Progenitor cell of endocrine pancreas (in vitro differentiated cells): ENCODE data around the gene SIAH2. TPM values are rescaled to one million over a fixed set of nuclear protein-coding genes. Genes with fewer than 3 reads are reported as not detected.
A peak's percentile ranks its signal among the peaks of the same experiment; 100 is the strongest.

Experiments used
- DNase-seq: peaks from one replicate; pipeline ENCODE4 v3.0.0; 2021; ENCODE audit warnings: low spot score; ENCODE audit not compliant: unreplicated experiment
- H3K27ac Mint-ChIP-seq: 2 replicates; pipeline ENCODE4 v1.8.0; 2021; ENCODE audit warnings: mild to moderate bottlenecking, moderate library complexity, mixed read lengths
- H3K27me3 Mint-ChIP-seq: 2 replicates; pipeline ENCODE4 v1.8.0; 2021; ENCODE audit warnings: mixed read lengths
- H3K36me3 Mint-ChIP-seq: 2 replicates; pipeline ENCODE4 v1.8.0; 2022; ENCODE audit warnings: mixed read lengths; ENCODE audit not compliant: insufficient read depth
- H3K4me1 Mint-ChIP-seq: 2 replicates; pipeline ENCODE4 v1.8.0; 2021; ENCODE audit warnings: low read depth, mixed read lengths
- H3K4me3 Mint-ChIP-seq: 2 replicates; pipeline ENCODE4 v1.8.0; 2021; ENCODE audit warnings: low read depth, mild to moderate bottlenecking, moderate library complexity, mixed read lengths
- H3K9me3 Mint-ChIP-seq: 2 replicates; pipeline ENCODE4 v1.8.0; 2021; ENCODE audit warnings: low read depth, mixed read lengths
- long read RNA-seq: library from polyadenylated mRNA; unstranded; transcript quantifications from one replicate; pipeline ENCODE4 v2.0.0, GENCODE V29; 2020
- total RNA-seq: library from RNA; stranded (reverse); gene quantifications from 2 replicates; pipeline ENCODE4 v1.2.1, GENCODE V29; 2021
- TF ChIP-seq, protein P1 (sequence below): fragments of 200-600 bp; sonication (generic); IDR thresholded peaks from one replicate; pipeline ENCODE4 v1.5.0; 2021; ENCODE audit warnings: antibody characterized with exemption, mild to moderate bottlenecking; ENCODE audit not compliant: unreplicated experiment

The SIAH2 gene, protein sequence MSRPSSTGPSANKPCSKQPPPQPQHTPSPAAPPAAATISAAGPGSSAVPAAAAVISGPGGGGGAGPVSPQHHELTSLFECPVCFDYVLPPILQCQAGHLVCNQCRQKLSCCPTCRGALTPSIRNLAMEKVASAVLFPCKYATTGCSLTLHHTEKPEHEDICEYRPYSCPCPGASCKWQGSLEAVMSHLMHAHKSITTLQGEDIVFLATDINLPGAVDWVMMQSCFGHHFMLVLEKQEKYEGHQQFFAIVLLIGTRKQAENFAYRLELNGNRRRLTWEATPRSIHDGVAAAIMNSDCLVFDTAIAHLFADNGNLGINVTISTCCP
- 14.4 and 17.9 TPM in 2 replicates for total RNA-seq
- long read RNA-seq, partial matches to known transcripts, result 1 of 3 reads
- long read RNA-seq, other reads (novel, unspliced or antisense), result 0 of 3 reads

DNA sequence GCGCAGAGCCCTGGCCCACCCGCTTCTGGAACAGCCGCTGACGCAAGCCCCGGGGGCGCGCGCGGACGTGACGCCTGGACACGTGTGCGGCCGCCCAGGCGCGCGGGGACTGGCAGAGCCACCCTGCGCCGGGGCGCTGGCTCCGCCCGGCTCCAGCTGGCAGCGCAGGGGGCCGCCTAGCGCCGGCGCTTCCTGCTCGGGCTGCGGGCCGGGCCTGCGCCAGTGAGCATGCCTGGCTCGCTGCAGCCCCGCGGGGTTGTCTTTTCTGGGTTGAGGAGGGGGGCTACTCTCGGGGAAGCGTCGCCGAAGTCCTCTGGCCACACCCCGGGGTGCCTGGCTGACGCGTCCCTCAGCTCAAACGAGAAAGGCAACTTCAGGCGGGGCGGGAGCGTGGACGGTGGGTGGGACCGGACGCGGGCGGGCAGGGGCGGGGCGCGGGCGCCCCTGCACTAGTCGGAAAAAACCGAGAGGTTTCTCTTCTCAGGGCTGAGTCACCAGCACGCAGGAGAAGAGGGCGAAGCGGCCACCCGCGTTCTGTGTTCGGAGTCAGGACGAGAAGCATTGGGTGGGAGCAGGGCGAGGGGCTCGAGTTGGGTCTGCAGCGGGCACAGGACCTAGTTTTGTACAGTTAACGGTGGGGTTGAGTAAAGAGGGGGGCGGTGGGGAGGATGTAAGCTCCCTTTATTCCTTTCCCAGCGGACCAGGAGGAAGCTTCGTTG is at the start of gene SIAH2:
TSS of gene SIAH2 (minus strand) at position 48 of the 719 bp plus-strand sequence. CDS start 320 bp downstream, outside the sequence.
- TF ChIP-seq, protein P1, sequence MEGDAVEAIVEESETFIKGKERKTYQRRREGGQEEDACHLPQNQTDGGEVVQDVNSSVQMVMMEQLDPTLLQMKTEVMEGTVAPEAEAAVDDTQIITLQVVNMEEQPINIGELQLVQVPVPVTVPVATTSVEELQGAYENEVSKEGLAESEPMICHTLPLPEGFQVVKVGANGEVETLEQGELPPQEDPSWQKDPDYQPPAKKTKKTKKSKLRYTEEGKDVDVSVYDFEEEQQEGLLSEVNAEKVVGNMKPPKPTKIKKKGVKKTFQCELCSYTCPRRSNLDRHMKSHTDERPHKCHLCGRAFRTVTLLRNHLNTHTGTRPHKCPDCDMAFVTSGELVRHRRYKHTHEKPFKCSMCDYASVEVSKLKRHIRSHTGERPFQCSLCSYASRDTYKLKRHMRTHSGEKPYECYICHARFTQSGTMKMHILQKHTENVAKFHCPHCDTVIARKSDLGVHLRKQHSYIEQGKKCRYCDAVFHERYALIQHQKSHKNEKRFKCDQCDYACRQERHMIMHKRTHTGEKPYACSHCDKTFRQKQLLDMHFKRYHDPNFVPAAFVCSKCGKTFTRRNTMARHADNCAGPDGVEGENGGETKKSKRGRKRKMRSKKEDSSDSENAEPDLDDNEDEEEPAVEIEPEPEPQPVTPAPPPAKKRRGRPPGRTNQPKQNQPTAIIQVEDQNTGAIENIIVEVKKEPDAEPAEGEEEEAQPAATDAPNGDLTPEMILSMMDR, result no peak
- Mint-ChIP-seq H3K27ac (peak within 1 kb of the TSS; percentile 99), H3K27me3 (peaks cover 9% of the 10 kb centered on the region), H3K4me1 (peaks cover 27% of the 10 kb centered on the region), H3K4me3 (peak within 1 kb of the TSS; percentile 94), H3K9me3 (no peaks in the 10 kb centered on the region), H3K36me3 (peaks cover under 1% of the 10 kb centered on the region)
- DNase-seq, result peak; percentile 71

DNA sequence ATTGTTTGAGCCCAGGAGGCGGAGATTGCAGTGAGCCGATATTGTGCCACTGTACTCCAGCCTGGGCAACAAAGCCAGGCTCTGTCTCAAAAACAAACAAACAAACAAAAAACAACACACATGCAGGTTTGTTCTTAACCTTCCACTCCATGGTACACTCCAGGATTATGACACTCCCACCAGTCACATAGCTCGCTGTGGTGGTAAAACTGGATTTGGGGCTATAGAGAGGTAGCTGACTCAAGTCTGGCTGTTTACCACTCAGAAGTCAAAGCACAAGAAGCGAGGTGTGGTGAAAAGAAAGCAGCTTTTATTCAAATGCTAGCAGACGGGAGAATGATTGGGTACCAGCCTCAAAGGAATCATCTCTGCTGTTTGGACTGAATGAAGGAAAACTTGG is 49.0 kb upstream of the SIAH2 start:
- no peak for DNase-seq
- Mint-ChIP-seq H3K27me3 (no peaks in the 10 kb centered on the region), H3K27ac (no peak overlapping the region), H3K4me1 (no peaks in the 10 kb centered on the region), H3K9me3 (no peaks in the 10 kb centered on the region), H3K4me3 (no peak overlapping the region), H3K36me3 (no peaks in the 10 kb centered on the region)
- TF ChIP-seq, protein P1, result no peak

DNA sequence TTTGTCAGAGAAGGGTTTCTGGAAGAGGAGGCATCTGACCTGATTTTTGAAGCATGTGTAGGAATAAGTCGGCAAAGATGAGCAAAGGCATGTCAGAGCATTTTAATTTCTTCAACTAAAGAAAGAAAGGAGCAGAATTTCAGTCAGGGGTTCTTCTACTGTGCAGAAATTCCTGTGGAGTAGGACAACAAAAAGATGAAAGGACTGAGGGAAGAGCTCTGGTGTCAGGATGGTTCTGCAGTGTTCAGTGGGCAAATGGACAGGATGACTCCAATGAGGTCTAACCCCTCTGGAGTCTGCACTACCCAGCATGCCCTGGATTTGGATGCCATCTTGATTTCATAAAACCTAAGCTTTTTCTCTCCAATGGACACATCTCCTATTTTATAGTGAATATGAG is 47.7 kb upstream of the SIAH2 start:
- Mint-ChIP-seq H3K4me1 (no peaks in the 10 kb centered on the region), H3K27me3 (no peaks in the 10 kb centered on the region), H3K9me3 (no peaks in the 10 kb centered on the region), H3K27ac (no peak overlapping the region), H3K36me3 (no peaks in the 10 kb centered on the region), H3K4me3 (no peak overlapping the region)
- DNase-seq, result no peak
- TF ChIP-seq, protein P1, result no peak

DNA sequence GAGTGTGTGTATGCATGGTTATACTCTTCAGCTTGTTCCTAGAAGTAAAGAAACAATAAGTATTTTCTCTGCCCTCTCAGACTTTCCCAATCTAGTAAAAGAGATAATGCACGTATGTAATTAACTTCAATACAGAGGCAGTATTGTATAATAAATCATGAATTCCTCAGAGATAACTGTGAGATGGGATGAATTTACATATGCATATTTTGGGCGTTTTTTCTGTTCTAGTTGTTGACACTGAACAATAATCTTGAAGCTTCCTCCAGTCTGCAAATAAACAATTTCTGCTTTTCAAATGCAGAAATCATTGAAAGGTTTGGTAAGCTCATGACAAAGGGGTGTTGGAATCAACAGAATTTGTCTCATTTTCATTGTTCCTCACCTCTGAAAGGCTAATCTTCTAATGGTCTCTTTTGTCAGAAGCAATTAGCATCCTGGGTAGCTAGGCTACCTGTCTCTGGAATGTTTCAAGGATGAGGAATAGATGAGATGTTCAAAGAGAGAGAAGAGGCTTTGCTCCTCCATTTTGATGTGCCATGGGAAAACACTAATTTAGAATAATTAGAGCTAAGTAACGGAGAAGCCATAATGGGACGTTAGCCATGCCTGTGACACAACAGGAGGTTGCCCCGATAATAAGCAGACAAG is 43.3 kb upstream of the SIAH2 start:
- no peaks in the 10 kb centered on the region for H3K36me3 Mint-ChIP-seq
- H3K4me1 Mint-ChIP-seq, result no peaks in the 10 kb centered on the region
- no peaks in the 10 kb centered on the region for H3K9me3 Mint-ChIP-seq
- H3K4me3 Mint-ChIP-seq, result no peak overlapping the region
- peaks cover 2% of the 10 kb centered on the region for H3K27me3 Mint-ChIP-seq
- no peak overlapping the region for H3K27ac Mint-ChIP-seq
- TF ChIP-seq, protein P1, result no peak
- DNase-seq, result no peak

DNA sequence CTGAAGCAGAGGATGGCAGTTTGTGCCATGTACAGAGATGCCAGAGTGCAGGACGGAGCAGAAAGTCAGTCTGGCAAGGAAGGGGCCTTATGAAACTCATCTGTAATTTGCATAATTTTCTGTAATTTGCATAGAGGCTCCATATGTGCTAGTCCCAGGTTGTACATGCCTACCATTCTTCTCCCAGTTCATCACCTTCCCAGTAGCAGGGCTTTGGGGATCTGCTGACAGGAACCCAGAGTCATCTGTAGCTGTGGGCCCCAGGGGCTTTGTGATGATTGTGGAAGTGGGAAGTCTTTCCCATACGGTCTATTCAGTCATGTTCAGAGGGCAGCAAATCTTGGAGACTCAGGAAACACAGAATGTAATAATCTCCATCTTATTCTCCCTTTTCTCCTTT is 42.4 kb upstream of the SIAH2 start:
- Mint-ChIP-seq H3K36me3 (no peaks in the 10 kb centered on the region), H3K27me3 (peaks cover 2% of the 10 kb centered on the region), H3K4me1 (no peaks in the 10 kb centered on the region), H3K27ac (no peak overlapping the region), H3K4me3 (no peak overlapping the region), H3K9me3 (no peaks in the 10 kb centered on the region)
- TF ChIP-seq, protein P1, result no peak
- no peak for DNase-seq
